ENCODE measurements around the gene MORN1. TPM values are rescaled to one million over a fixed set of nuclear protein-coding genes. Genes with fewer than 3 reads are reported as not detected.

MORN1 gene
- total RNA-seq, 1 donor from 2014 or later = 8.9 TPM

Other genes with a start within 250 kb of the MORN1 start
- 24.6 TPM for gene FAAP20, start 196.8 kb downstream of the MORN1 start, total RNA-seq
- 26.1 TPM for gene SKI, start 163.2 kb downstream of the MORN1 start, total RNA-seq
- gene RER1, start 287 bp upstream of the MORN1 start, total RNA-seq = 29.0 TPM
- 14.0 TPM for gene PEX10, start 21.0 kb upstream of the MORN1 start, total RNA-seq
- 9.1 TPM for gene PLCH2, start 84.7 kb upstream of the MORN1 start, total RNA-seq
- gene PANK4, start 135.0 kb upstream of the MORN1 start, total RNA-seq = 25.3 TPM
- 13.3 TPM for gene HES5, start 138.7 kb upstream of the MORN1 start, total RNA-seq
- 0.98 TPM for gene TNFRSF14, start 164.8 kb upstream of the MORN1 start, total RNA-seq
- gene PRXL2B, start 195.2 kb upstream of the MORN1 start, total RNA-seq = 14.5 TPM
- 7.6 TPM for gene MMEL1, start 241.5 kb upstream of the MORN1 start, total RNA-seq